DND-41 (cell line): ENCODE data around the gene GALNT6.

Source experiments
- ATAC-seq: fragments of 200-7000 bp; cut with Tn5 transposase; 3 replicates; pipeline ENCODE4 v1.9.1; 2021; ENCODE audit warnings: low read depth; ENCODE audit not compliant: insufficient read depth
- DNase-seq: peaks from one replicate; pipeline ENCODE4 v3.0.0-alpha.2; 2020
- H2AFZ ChIP-seq: 2 replicates; pipeline ENCODE4 v1.6.0; 2012; ENCODE audit warnings: low read depth, low read length
- H3K27ac ChIP-seq: 2 replicates; pipeline ENCODE4 v1.5.1; 2012; ENCODE audit warnings: low read length, inconsistent platforms
- H3K27me3 ChIP-seq: fragments of 200-600 bp; sonication (generic); 2 replicates; pipeline ENCODE4 v1.6.0; 2012; ENCODE audit warnings: low read length, mild to moderate bottlenecking, inconsistent platforms; ENCODE audit not compliant: insufficient read depth, poor library complexity
- H3K36me3 ChIP-seq: 2 replicates; pipeline ENCODE4 v1.5.1; 2012; ENCODE audit warnings: low read length, inconsistent platforms; ENCODE audit not compliant: insufficient read depth
- H3K4me1 ChIP-seq: 2 replicates; pipeline ENCODE4 v1.5.1; 2012; ENCODE audit warnings: mild to moderate bottlenecking, low read length; ENCODE audit not compliant: insufficient read depth
- H3K4me2 ChIP-seq: 2 replicates; pipeline ENCODE4 v1.6.0; 2012; ENCODE audit warnings: mild to moderate bottlenecking, moderate library complexity, low read length, inconsistent platforms; ENCODE audit not compliant: insufficient read depth
- H3K4me3 ChIP-seq, 2 experiments: fragments of 200-600 bp in 1 of 2; shearing (Covaris generic) in 1 of 2; 2 replicates each; pipeline ENCODE4 v1.5.1; 2012 to 2016; ENCODE audit warnings: inconsistent platforms in 2 of 2, low read length in 2 of 2, mild to moderate bottlenecking in 2 of 2, low read depth in 1 of 2, moderate library complexity in 1 of 2
- H3K79me2 ChIP-seq: 2 replicates; pipeline ENCODE4 v1.6.0; 2012; ENCODE audit warnings: low read length, inconsistent platforms; ENCODE audit not compliant: insufficient read depth
- H3K9ac ChIP-seq: 2 replicates; pipeline ENCODE4 v1.6.0; 2012; ENCODE audit warnings: low read depth, mild to moderate bottlenecking, inconsistent platforms, low read length, moderate library complexity
- H3K9me3 ChIP-seq: 2 replicates; pipeline ENCODE4 v1.5.1; 2012; ENCODE audit warnings: low read length, moderate library complexity, mild to moderate bottlenecking, inconsistent platforms; ENCODE audit not compliant: insufficient read depth, severe bottlenecking
- H4K20me1 ChIP-seq: 2 replicates; pipeline ENCODE4 v1.6.0; 2012; ENCODE audit warnings: low read length; ENCODE audit not compliant: insufficient read depth
- CTCF ChIP-seq: IDR thresholded peaks from 2 replicates; pipeline ENCODE4 v1.5.1; 2012; ENCODE audit warnings: borderline replicate concordance, low read length, moderate library complexity, mild to moderate bottlenecking; ENCODE audit not compliant: poor library complexity, severe bottlenecking; ENCODE audit errors: extremely low read depth
- EZH2 ChIP-seq: IDR thresholded peaks from 3 replicates; pipeline ENCODE4 v1.6.1; 2012; ENCODE audit warnings: borderline replicate concordance, low read depth, mild to moderate bottlenecking, moderate library complexity, low read length, inconsistent platforms; ENCODE audit not compliant: severe bottlenecking

Gene GALNT6

DNA sequence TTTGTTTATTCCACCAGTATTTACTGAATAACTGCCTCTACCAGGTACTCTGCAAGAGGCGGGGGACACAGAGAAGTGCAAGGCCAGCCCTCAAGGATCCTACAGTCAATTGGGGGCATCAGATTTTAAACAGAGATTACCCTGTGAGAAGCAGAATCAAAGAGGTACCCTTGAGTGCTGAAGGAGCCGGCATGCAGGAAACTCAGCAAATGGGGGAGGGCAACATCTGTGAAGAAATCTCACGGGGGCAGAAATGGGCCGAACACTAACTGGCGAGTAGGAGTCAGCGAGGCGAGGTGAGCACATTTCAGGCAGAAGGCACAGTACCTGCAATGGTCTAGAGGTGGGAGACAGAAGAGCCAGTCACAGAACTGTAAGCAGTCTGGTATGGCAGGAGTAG, 9.0 kb downstream of the GALNT6 start:
- no peaks in the 10 kb centered on the region for H4K20me1 ChIP-seq
- peaks cover 50% of the 10 kb centered on the region for H3K36me3 ChIP-seq
- ATAC-seq (peak; percentile 52), DNase-seq (peak; percentile 77)
- peak overlapping the region in 1 of 2 experiments; percentile 35; a peak in 2 of 4 replicates for H3K4me3 ChIP-seq
- peak overlapping the region; percentile 44 for H3K9ac ChIP-seq
- H3K4me2 ChIP-seq: peak overlapping the region; percentile 55
- H3K4me1 ChIP-seq: peaks cover 100% of the 10 kb centered on the region
- peaks cover 30% of the 10 kb centered on the region for H3K79me2 ChIP-seq
- H3K27ac ChIP-seq: peak overlapping the region; percentile 92
- peak overlapping the region; percentile 12; the same call in 1 of the 2 replicates for H2AFZ ChIP-seq
- H3K27me3 ChIP-seq: no peaks in the 10 kb centered on the region
- H3K9me3 ChIP-seq: no peaks in the 10 kb centered on the region
- TF ChIP-seq CTCF (no peak), EZH2 (no peak)

- ATAC-seq (no peak), DNase-seq (no peak)
- H3K36me3 ChIP-seq: peaks cover 57% of the 10 kb centered on the region
- peak overlapping the region; percentile 55 for H3K4me2 ChIP-seq
- peaks cover 27% of the 10 kb centered on the region for H3K79me2 ChIP-seq
- peaks cover 95% of the 10 kb centered on the region for H3K4me1 ChIP-seq
- H3K9me3 ChIP-seq: no peaks in the 10 kb centered on the region
- no peak overlapping the region for H3K4me3 ChIP-seq
- no peaks in the 10 kb centered on the region for H3K27me3 ChIP-seq
- peak overlapping the region; percentile 92 for H3K27ac ChIP-seq
- peak overlapping the region; percentile 44 for H3K9ac ChIP-seq
- H2AFZ ChIP-seq: no peak overlapping the region
- TF ChIP-seq EZH2 (no peak), CTCF (no peak)
- H4K20me1 ChIP-seq: no peaks in the 10 kb centered on the region
Observed at GRCh38 chr12:51381226-51382079, 9.8 kb downstream of the GALNT6 start.

DNA sequence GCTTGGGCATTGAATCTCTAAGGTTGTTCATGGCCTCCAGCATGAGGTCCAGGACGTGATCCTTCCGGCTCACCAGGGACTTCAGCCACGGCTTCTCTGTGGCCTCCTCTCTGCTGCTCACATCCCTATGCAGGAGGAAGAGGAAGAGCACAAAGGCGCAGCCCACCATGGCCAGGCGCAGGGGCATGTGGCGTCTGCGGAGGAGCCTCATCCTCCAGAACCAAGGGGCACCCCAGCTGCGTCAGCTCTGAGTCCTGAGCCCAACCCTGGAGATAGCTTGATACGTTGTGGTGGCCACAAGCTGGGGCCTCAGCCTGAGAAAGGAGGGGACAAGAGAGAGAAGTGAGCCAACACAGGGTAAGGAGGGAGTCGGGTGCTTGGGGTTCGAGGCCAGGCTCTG, 11.6 kb downstream of the GALNT6 start:
- TF ChIP-seq EZH2 (no peak), CTCF (no peak)
- H3K79me2 ChIP-seq: peaks cover 17% of the 10 kb centered on the region; the same call in 1 of the 2 replicates
- H3K4me3 ChIP-seq: no peak overlapping the region
- peak overlapping the region; percentile 21; the same call in 1 of the 2 replicates for H3K4me2 ChIP-seq
- peak overlapping the region; percentile 77 for H3K27ac ChIP-seq
- peak overlapping the region; percentile 33 for H3K9ac ChIP-seq
- no peak overlapping the region for H2AFZ ChIP-seq
- no peak for DNase-seq
- no peaks in the 10 kb centered on the region for H3K27me3 ChIP-seq
- H3K4me1 ChIP-seq: peaks cover 83% of the 10 kb centered on the region
- H4K20me1 ChIP-seq: no peaks in the 10 kb centered on the region
- H3K9me3 ChIP-seq: no peaks in the 10 kb centered on the region
- ATAC-seq: no peak
- H3K36me3 ChIP-seq: peaks cover 72% of the 10 kb centered on the region
